ENCODE results near the gene HAPLN3. TPM values are rescaled to one million over a fixed set of nuclear protein-coding genes. Genes with fewer than 3 reads are reported as not detected.

Gene HAPLN3
- total and polyA plus RNA-seq, 9 donors, result 2.7 to 10.0 (median 3.9) TPM

DNA sequence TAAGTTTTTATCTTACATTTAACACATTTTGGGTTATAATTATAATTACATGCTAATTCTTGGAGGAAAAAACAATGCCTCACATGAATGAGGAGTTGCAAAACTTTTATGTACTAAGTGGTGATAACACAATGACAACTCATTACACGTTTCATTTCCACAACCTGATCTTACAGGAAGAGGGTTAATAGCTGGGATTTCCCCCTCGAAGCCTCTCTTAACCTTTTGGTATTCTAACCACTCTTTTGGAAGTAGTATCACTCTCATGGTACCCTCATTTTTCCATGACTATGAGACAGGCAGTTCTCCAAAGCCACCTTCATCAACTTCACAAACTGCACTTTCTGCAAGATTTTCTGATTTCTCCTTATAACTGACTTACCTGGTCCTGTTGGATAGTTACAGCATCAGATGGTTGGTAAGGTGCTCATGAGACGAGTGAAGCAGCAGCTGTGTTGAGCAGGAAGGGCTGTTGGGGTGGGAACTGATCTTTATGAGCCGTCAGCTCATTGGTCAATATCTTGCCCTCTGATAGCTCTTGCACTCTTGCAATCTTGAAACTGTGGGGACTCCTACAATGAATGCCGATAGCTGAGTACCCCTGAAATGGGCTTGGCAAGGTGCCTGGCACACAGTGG, 50.5 kb downstream of the HAPLN3 start:
- intact Hi-C loops (cut with DNase I), result no loop called here
- Histone ChIP-seq H3K9me3 (no peaks in the 10 kb centered on the region), H3K27me3 (no peaks in the 10 kb centered on the region), H3K36me3 (no peaks in the 10 kb centered on the region), H3K27ac (no peak overlapping the region), H3K4me1 (ENCODE audit: insufficient read depth) (no peaks in the 10 kb centered on the region), H3K4me3 (no peak overlapping the region)
- WGBS, 3 donors, result 48 to 54% (median 50%) methylated on average over 5 of the region's 5 CpGs
- TF ChIP-seq EP300 (IDR thresholded peaks at IDR 0.05), result no peak
- TF ChIP-seq, protein P1, sequence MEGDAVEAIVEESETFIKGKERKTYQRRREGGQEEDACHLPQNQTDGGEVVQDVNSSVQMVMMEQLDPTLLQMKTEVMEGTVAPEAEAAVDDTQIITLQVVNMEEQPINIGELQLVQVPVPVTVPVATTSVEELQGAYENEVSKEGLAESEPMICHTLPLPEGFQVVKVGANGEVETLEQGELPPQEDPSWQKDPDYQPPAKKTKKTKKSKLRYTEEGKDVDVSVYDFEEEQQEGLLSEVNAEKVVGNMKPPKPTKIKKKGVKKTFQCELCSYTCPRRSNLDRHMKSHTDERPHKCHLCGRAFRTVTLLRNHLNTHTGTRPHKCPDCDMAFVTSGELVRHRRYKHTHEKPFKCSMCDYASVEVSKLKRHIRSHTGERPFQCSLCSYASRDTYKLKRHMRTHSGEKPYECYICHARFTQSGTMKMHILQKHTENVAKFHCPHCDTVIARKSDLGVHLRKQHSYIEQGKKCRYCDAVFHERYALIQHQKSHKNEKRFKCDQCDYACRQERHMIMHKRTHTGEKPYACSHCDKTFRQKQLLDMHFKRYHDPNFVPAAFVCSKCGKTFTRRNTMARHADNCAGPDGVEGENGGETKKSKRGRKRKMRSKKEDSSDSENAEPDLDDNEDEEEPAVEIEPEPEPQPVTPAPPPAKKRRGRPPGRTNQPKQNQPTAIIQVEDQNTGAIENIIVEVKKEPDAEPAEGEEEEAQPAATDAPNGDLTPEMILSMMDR (IDR thresholded peaks at IDR 0.05), result no peak
- no peak for TF ChIP-seq POLR2A (IDR thresholded peaks at IDR 0.05)
- DNase-seq, result no peak

DNA sequence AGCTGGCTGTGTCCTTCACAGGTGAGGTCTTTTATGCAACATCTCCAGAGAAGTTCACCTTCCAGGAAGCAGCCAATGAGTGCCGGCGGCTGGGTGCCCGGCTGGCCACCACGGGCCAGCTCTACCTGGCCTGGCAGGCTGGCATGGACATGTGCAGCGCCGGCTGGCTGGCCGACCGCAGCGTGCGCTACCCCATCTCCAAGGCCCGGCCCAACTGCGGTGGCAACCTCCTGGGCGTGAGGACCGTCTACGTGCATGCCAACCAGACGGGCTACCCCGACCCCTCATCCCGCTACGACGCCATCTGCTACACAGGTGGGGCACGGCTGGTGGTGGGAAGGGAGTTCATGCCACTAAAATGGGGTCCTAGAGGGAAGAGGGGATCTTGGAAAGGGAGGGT, 52.0 kb downstream of the HAPLN3 start:
- DNase-seq, result no peak
- Histone ChIP-seq H3K36me3 (no peaks in the 10 kb centered on the region), H3K27me3 (no peaks in the 10 kb centered on the region), H3K4me1 (ENCODE audit: insufficient read depth) (no peaks in the 10 kb centered on the region), H3K9me3 (no peaks in the 10 kb centered on the region), H3K4me3 (no peak overlapping the region), H3K27ac (no peak overlapping the region)
- no peak for TF ChIP-seq EP300 (IDR thresholded peaks at IDR 0.05)
- TF ChIP-seq, protein P1 (IDR thresholded peaks at IDR 0.05), result no peak
- TF ChIP-seq POLR2A (IDR thresholded peaks at IDR 0.05), result no peak
- intact Hi-C loops (cut with DNase I), result no loop called here
- WGBS, 3 donors, result 93 to 95% (median 95%) methylated on average over 21 of the region's 21 CpGs

DNA sequence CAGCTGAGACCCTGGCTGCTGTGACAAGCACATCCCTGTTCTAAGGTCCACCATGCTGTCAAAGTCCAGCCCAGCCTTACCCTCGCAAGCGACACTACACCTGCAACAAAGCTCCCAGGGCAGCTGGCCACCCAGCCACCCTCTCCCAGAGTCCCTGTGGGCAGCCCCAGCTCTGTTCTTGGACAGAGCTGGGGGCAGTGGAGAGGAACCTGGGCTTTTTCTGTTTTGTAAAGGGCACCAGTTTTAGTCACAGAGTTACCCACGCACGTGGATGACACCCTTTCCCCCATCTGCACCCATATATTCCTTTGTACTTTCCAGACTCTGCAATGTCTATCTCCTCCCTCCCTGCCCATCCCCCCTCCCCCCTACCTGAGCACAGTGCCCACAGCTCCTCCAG, 53.2 kb downstream of the HAPLN3 start:
- H3K4me1 ChIP-seq (ENCODE audit: insufficient read depth), result no peaks in the 10 kb centered on the region
- WGBS, 3 donors, result 86 to 87% (median 86%) methylated on average over 4 of the region's 4 CpGs
- H3K36me3 ChIP-seq, result no peaks in the 10 kb centered on the region
- no peak overlapping the region for H3K4me3 ChIP-seq
- intact Hi-C loops (cut with DNase I), result no loop called here
- no peak overlapping the region for H3K27ac ChIP-seq
- no peaks in the 10 kb centered on the region for H3K9me3 ChIP-seq
- DNase-seq, result no peak
- TF ChIP-seq, protein P1 (IDR thresholded peaks at IDR 0.05), result no peak
- no peak for TF ChIP-seq EP300 (IDR thresholded peaks at IDR 0.05)
- no peak for TF ChIP-seq POLR2A (IDR thresholded peaks at IDR 0.05)
- no peaks in the 10 kb centered on the region for H3K27me3 ChIP-seq

DNA sequence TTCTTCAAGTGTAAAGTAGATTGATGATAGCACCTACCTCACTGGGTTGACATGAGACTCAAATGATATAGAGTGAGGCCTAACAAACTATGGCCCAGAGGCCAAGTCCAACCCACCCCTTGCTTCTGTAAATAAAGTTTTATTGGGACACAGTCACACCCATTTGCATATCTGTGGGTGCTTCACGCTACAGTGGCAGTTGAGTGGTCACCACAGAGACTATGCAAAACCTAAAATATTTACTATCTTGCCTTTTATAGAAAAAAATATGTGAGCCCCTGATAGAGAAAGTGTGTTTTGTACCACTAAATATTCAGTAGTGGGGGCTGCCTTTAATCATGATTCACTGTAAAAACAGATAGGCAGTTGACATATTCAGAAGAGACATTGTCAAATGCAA, 54.1 kb downstream of the HAPLN3 start:
- no peak for DNase-seq
- Histone ChIP-seq H3K27ac (no peak overlapping the region), H3K4me3 (no peak overlapping the region), H3K36me3 (no peaks in the 10 kb centered on the region), H3K27me3 (no peaks in the 10 kb centered on the region), H3K9me3 (no peaks in the 10 kb centered on the region), H3K4me1 (ENCODE audit: insufficient read depth) (no peaks in the 10 kb centered on the region)
- intact Hi-C loops (cut with DNase I), result no loop called here
- 86 to 100% (median 93%) methylated on average over 1 of the region's 1 CpG for WGBS, 3 donors
- TF ChIP-seq, protein P1 (IDR thresholded peaks at IDR 0.05), result no peak
- TF ChIP-seq POLR2A (IDR thresholded peaks at IDR 0.05), result no peak
- no peak for TF ChIP-seq EP300 (IDR thresholded peaks at IDR 0.05)

All from ovary (tissue), 9 donors.